ENCODE results near the gene COQ8B.
"Not testable (repeated sequence)": the region's sequence is repeated elsewhere in the genome, so short reads cannot be mapped to it uniquely, and the experiment has no call there.

Gene COQ8B

GRCh38 chr19:40736661-40737060 lies 20.0 kb upstream of the COQ8B start:
- TF ChIP-seq CTCF (IDR thresholded peaks at IDR 0.05; ENCODE audit: insufficient read depth, low read depth, low read length, missing control alignments): no peak
- no peak for DNase-seq (ENCODE audit: low read depth)
- no peak overlapping the region for H3K4me3 ChIP-seq (ENCODE audit: low read depth, low read length)

- H3K4me3 ChIP-seq (ENCODE audit: low read depth, low read length): no peak overlapping the region
- no peak for DNase-seq (ENCODE audit: low read depth)
- no peak for TF ChIP-seq CTCF (IDR thresholded peaks at IDR 0.05; ENCODE audit: insufficient read depth, low read depth, low read length, missing control alignments)
Observed at GRCh38 chr19:40735013-40735771, 18.5 kb upstream of the COQ8B start.

DNA sequence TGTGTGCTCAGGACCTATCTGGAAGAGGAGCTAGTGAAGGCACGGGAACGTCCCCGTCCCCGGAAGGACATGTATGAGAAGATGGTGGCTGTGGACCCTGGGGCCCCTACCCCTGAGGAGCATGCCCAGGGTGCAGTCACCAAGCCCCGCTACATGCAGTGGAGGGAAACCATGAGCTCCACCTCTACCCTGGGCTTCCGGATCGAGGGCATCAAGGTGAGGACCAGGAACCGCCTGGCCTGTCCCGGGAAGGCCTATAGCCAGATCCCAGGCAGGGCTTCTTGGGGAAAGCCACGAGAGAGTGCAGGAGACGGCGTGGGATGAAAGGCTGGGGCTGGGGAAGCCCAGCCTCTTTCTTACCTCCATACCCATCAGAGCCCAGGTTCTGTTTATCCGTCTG lies 16.5 kb upstream of the COQ8B start:
- H3K4me3 ChIP-seq (ENCODE audit: low read depth, low read length): no peak overlapping the region
- DNase-seq (ENCODE audit: low read depth): no peak
- TF ChIP-seq CTCF (IDR thresholded peaks at IDR 0.05; ENCODE audit: insufficient read depth, low read depth, low read length, missing control alignments): no peak

- H3K4me3 ChIP-seq (ENCODE audit: low read depth, low read length); DNase-seq (ENCODE audit: low read depth): not testable (repeated sequence)
Observed at GRCh38 chr19:40732304-40732703, 15.6 kb upstream of the COQ8B start.

DNA sequence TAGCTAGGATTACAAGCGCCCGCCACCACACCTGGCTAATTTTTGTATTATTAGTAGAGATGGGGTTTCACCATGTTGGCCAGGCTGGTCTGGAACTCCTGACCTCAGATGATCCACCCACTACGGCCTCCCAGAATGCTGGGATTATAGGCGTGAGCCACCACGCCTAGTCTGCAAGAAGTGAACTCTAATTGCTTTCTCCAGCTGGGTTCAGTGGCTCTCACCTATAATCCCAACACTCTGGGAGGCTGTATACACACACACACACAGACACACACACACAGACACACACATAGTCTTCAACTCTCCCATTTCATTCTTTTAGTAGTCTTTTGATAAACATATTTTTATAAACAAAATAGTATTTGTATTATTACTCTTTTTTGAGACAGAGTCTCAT lies 13.4 kb upstream of the COQ8B start:
- H3K4me3 ChIP-seq (ENCODE audit: low read depth, low read length); DNase-seq (ENCODE audit: low read depth): not testable (repeated sequence)

DNA sequence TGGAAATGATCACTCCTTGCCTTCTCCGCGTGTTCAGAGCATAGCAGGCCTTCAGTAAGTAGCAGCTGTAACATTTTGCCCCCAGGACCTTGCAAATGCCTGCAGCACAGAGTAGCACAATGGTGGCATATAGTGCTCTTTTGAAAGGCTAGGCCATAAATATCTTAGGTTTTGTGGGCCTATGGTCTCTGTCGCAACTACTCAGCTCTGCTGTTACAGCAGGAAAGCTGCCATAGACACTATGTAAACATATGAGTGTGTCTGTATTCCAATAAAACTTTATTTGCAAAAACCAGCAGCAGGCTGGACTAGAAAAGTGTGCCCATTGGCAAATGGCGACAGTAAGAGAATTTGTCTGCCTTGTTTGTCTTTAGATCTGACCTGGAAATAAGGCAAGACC lies 9.6 kb upstream of the COQ8B start:
- TF ChIP-seq CTCF (IDR thresholded peaks at IDR 0.05; ENCODE audit: insufficient read depth, low read depth, low read length, missing control alignments): no peak
- H3K4me3 ChIP-seq (ENCODE audit: low read depth, low read length): no peak overlapping the region
- no peak for DNase-seq (ENCODE audit: low read depth)

GRCh38 chr19:40724855-40725254 lies 8.2 kb upstream of the COQ8B start:
- no peak for TF ChIP-seq CTCF (IDR thresholded peaks at IDR 0.05; ENCODE audit: insufficient read depth, low read depth, low read length, missing control alignments)
- no peak overlapping the region for H3K4me3 ChIP-seq (ENCODE audit: low read depth, low read length)
- no peak for DNase-seq (ENCODE audit: low read depth)

- no peak for TF ChIP-seq CTCF (IDR thresholded peaks at IDR 0.05; ENCODE audit: insufficient read depth, low read depth, low read length, missing control alignments)
- DNase-seq (ENCODE audit: low read depth): no peak
- no peak overlapping the region for H3K4me3 ChIP-seq (ENCODE audit: low read depth, low read length)
Observed at GRCh38 chr19:40724315-40724714, 7.6 kb upstream of the COQ8B start.

Measured in GM12865 (cell line).